HepG2 (cell line): ENCODE results near the gene SLC34A3. TPM values are rescaled to one million over a fixed set of nuclear protein-coding genes. Genes with fewer than 3 reads are reported as not detected.
A peak's percentile ranks its signal among the peaks of the same experiment; 100 is the strongest.

ENCODE experiments used
- BORCS8-MEF2B ChIP-seq: sonication (generic); formaldehyde crosslinking; IDR thresholded peaks from 2 replicates; pipeline ENCODE4 v1.8.0; 2022; ENCODE audit warnings: mild to moderate bottlenecking, missing genetic modification reagents
- KMT2A ChIP-seq: sonication (generic); formaldehyde crosslinking; IDR thresholded peaks from 2 replicates; pipeline ENCODE4 v1.4.0; 2020; ENCODE audit warnings: missing genetic modification reagents
- LCORL ChIP-seq, 2 experiments: fragments of 450-650 bp in 1 of 2; sonication (generic) in 1 of 2; formaldehyde crosslinking in 1 of 2; IDR thresholded peaks; 2 replicates each; pipeline versions ENCODE4 v1.5.0 to v1.6.1; 2017 to 2020; ENCODE audit warnings: antibody characterized with exemption in 1 of 2, missing genetic modification reagents in 1 of 2
- MIER3 ChIP-seq: IDR thresholded peaks from 2 replicates; pipeline ENCODE4 v1.6.1; 2016; ENCODE audit warnings: missing compliant biosample characterization, borderline replicate concordance
- RXRA ChIP-seq: sonication (generic); formaldehyde crosslinking; IDR thresholded peaks from 2 replicates; pipeline ENCODE4 v1.5.1; 2020; ENCODE audit warnings: missing genetic modification reagents
- RXRB ChIP-seq: IDR thresholded peaks from 2 replicates; pipeline ENCODE4 v1.6.1; 2016; ENCODE audit warnings: borderline replicate concordance, missing genetic modification reagents, missing compliant biosample characterization
- SIN3B ChIP-seq: fragments of 150-350 bp; IDR thresholded peaks from 2 replicates; pipeline ENCODE4 v1.6.1; 2014; ENCODE audit warnings: low read length
- SNAI1 ChIP-seq: sonication (generic); formaldehyde crosslinking; IDR thresholded peaks from 2 replicates; pipeline ENCODE4 v1.5.0; 2020; ENCODE audit warnings: mild to moderate bottlenecking, missing genetic modification reagents, borderline replicate concordance
- TP53 ChIP-seq: sonication (generic); formaldehyde crosslinking; conservative IDR thresholded peaks from 2 replicates; pipeline ENCODE4 v1.4.0; 2020; ENCODE audit warnings: missing genetic modification reagents
- ZBTB42 ChIP-seq: sonication (generic); formaldehyde crosslinking; IDR thresholded peaks from 2 replicates; pipeline ENCODE4 v1.5.0; 2020; ENCODE audit warnings: mild to moderate bottlenecking, missing genetic modification reagents
- ZNF251 ChIP-seq: sonication (generic); formaldehyde crosslinking; IDR thresholded peaks from 2 replicates; pipeline ENCODE4 v1.9.0; 2021; ENCODE audit warnings: mild to moderate bottlenecking, missing genetic modification reagents
- ZNF331 ChIP-seq: sonication (generic); formaldehyde crosslinking; IDR thresholded peaks from 2 replicates; pipeline ENCODE4 v1.4.0; 2020; ENCODE audit warnings: missing genetic modification reagents
- ZNF607 ChIP-seq: sonication (generic); formaldehyde crosslinking; IDR thresholded peaks from 2 replicates; pipeline ENCODE4 v1.5.1; 2020; ENCODE audit warnings: missing genetic modification reagents, mild to moderate bottlenecking, borderline replicate concordance
- ZNF788 ChIP-seq: sonication (generic); formaldehyde crosslinking; IDR thresholded peaks from 2 replicates; pipeline ENCODE4 v1.5.0; 2020; ENCODE audit warnings: mild to moderate bottlenecking, missing genetic modification reagents, borderline replicate concordance
- polyA plus RNA-seq, 8 experiments: library from polyadenylated mRNA; depleted of rRNA in 3 of 8; stranded (reverse) in 7 of 8; unstranded in 1 of 8; fragments of >200 nt; fragmentation: Illumina TruSeq in 4 of 8; extraction: Trizol in 4 of 8; gene quantifications; 2 replicates each; pipeline versions ENCODE4 v1.2.1 to v1.2.3, GENCODE V29; 2011 to 2016; ENCODE audit warnings: low read depth in 4 of 8, missing spikeins in 1 of 8, mixed read lengths in 1 of 8; ENCODE audit not compliant: insufficient read depth in 1 of 8
- total RNA-seq, 5 experiments: library from RNA; depleted of rRNA; stranded (reverse); fragments of >200 nt; fragmentation: Illumina TruSeq; extraction: Trizol; gene quantifications; 2 replicates each; pipeline ENCODE4 v1.2.3, GENCODE V29; 2016; ENCODE audit warnings: low read depth in 1 of 5
- TF ChIP-seq, protein P1 (sequence below): sonication (generic); formaldehyde crosslinking; IDR thresholded peaks from 2 replicates; pipeline ENCODE4 v1.8.0; 2022; ENCODE audit warnings: missing genetic modification reagents, mild to moderate bottlenecking, moderate library complexity, borderline replicate concordance
- TF ChIP-seq, protein P2 (sequence below): sonication (generic); formaldehyde crosslinking; IDR thresholded peaks from 2 replicates; pipeline ENCODE4 v1.5.0; 2020; ENCODE audit warnings: missing genetic modification reagents
- TF ChIP-seq, protein P3 (sequence below): sonication (generic); formaldehyde crosslinking; conservative IDR thresholded peaks from 2 replicates; pipeline ENCODE4 v1.4.0; 2020; ENCODE audit warnings: missing genetic modification reagents
- TF ChIP-seq, protein P4 (sequence below): sonication (generic); formaldehyde crosslinking; IDR thresholded peaks from 2 replicates; pipeline ENCODE4 v1.5.0; 2020; ENCODE audit warnings: missing genetic modification reagents, mild to moderate bottlenecking, borderline replicate concordance
- TF ChIP-seq, protein P5 (sequence below): sonication (generic); formaldehyde crosslinking; IDR thresholded peaks from 2 replicates; pipeline ENCODE4 v1.8.0; 2022; ENCODE audit warnings: mild to moderate bottlenecking, missing genetic modification reagents; ENCODE audit not compliant: insufficient replicate concordance

Gene SLC34A3
- total and polyA plus RNA-seq, 2 of the 13 experiments (the other 11 are each of a cell fraction or from before 2014, with no cell fraction given) = 0.07 to 1.0 TPM

DNA sequence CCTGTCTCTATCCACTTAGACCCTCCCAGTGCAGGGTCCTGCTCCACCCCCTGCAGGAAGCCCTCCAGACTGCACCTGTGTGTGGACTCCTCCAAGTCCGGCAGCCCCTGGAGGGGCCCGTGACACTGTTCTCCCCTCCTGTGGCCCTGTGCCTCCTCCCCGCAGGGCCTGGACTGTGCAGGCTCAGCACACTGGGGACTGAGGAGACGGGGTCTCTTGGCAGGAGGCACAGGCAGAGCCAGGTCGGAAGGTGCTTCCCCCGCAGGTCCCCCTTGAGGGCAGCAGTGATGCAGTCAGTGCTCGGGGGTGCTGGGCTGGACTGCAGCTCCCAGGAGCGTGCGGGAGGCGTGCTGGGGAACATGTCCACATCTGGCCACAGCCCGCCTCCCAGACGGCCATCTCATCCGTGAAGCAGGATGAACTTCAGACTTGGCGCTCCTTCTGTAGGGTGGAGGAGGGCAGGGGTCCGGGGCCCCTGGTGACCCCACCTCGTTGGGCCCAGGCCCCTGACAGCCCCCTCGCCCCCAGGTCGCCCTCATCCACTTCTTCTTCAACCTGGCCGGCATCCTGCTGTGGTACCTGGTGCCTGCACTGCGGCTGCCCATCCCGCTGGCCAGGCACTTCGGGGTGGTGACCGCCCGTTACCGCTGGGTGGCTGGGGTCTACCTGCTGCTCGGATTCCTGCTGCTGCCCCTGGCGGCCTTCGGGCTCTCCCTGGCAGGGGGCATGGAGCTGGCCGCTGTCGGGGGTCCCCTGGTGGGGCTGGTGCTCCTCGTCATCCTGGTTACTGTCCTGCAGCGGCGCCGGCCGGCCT lies 4.9 kb downstream of the SLC34A3 start (continued):
- TF ChIP-seq, protein P1, sequence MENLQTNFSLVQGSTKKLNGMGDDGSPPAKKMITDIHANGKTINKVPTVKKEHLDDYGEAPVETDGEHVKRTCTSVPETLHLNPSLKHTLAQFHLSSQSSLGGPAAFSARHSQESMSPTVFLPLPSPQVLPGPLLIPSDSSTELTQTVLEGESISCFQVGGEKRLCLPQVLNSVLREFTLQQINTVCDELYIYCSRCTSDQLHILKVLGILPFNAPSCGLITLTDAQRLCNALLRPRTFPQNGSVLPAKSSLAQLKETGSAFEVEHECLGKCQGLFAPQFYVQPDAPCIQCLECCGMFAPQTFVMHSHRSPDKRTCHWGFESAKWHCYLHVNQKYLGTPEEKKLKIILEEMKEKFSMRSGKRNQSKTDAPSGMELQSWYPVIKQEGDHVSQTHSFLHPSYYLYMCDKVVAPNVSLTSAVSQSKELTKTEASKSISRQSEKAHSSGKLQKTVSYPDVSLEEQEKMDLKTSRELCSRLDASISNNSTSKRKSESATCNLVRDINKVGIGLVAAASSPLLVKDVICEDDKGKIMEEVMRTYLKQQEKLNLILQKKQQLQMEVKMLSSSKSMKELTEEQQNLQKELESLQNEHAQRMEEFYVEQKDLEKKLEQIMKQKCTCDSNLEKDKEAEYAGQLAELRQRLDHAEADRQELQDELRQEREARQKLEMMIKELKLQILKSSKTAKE (CRISPR knock-in tag) = peak; percentile 56; the same call in 1 of the 2 replicates
- TF ChIP-seq SIN3B (no peak; the same call in 1 of the 2 replicates), BORCS8-MEF2B (CRISPR knock-in tag) (peak; percentile 23; the same call in 1 of the 2 replicates), TP53 (CRISPR knock-in tag) (no peak), ZBTB42 (CRISPR knock-in tag) (peak; percentile 91; the same call in 1 of the 2 replicates), MIER3 (CRISPR knock-in tag) (peak; percentile 25; the same call in 1 of the 2 replicates), RXRB (CRISPR knock-in tag) (peak; percentile 30; the same call in 1 of the 2 replicates), ZNF607 (peak; percentile 16; the same call in 1 of the 2 replicates), KMT2A (CRISPR knock-in tag) (no peak), ZNF788 (0 out of 2 replicates have a peak, but pooled peaks have one; percentile 19), ZNF331 (0 out of 2 replicates have a peak, but pooled peaks have one; percentile 18), RXRA (CRISPR knock-in tag) (peak; percentile 52; the same call in 1 of the 2 replicates), SNAI1 (peak; percentile 82; the same call in 1 of the 2 replicates), ZNF251 (CRISPR knock-in tag) (no peak), LCORL (IDR thresholded peaks at IDR 0.05) (no peak), LCORL (CRISPR knock-in tag; IDR thresholded peaks at IDR 0.05) (no peak; the same call in 1 of the 2 replicates)
- TF ChIP-seq, protein P2, sequence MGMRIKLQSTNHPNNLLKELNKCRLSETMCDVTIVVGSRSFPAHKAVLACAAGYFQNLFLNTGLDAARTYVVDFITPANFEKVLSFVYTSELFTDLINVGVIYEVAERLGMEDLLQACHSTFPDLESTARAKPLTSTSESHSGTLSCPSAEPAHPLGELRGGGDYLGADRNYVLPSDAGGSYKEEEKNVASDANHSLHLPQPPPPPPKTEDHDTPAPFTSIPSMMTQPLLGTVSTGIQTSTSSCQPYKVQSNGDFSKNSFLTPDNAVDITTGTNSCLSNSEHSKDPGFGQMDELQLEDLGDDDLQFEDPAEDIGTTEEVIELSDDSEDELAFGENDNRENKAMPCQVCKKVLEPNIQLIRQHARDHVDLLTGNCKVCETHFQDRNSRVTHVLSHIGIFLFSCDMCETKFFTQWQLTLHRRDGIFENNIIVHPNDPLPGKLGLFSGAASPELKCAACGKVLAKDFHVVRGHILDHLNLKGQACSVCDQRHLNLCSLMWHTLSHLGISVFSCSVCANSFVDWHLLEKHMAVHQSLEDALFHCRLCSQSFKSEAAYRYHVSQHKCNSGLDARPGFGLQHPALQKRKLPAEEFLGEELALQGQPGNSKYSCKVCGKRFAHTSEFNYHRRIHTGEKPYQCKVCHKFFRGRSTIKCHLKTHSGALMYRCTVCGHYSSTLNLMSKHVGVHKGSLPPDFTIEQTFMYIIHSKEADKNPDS (CRISPR knock-in tag) = 0 out of 2 replicates have a peak, but pooled peaks have one; percentile 23
- TF ChIP-seq, protein P3, sequence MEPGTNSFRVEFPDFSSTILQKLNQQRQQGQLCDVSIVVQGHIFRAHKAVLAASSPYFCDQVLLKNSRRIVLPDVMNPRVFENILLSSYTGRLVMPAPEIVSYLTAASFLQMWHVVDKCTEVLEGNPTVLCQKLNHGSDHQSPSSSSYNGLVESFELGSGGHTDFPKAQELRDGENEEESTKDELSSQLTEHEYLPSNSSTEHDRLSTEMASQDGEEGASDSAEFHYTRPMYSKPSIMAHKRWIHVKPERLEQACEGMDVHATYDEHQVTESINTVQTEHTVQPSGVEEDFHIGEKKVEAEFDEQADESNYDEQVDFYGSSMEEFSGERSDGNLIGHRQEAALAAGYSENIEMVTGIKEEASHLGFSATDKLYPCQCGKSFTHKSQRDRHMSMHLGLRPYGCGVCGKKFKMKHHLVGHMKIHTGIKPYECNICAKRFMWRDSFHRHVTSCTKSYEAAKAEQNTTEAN = 0 out of 2 replicates have a peak, but pooled peaks have one; percentile 38
- TF ChIP-seq, protein P4, sequence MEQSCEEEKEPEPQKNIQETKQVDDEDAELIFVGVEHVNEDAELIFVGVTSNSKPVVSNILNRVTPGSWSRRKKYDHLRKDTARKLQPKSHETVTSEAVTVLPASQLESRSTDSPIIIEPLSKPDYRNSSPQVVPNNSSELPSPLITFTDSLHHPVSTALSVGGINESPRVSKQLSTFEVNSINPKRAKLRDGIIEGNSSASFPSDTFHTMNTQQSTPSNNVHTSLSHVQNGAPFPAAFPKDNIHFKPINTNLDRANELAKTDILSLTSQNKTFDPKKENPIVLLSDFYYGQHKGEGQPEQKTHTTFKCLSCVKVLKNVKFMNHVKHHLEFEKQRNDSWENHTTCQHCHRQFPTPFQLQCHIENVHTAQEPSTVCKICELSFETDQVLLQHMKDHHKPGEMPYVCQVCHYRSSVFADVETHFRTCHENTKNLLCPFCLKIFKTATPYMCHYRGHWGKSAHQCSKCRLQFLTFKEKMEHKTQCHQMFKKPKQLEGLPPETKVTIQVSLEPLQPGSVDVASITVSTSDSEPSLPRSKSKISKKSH (CRISPR knock-in tag) = no peak
- TF ChIP-seq, protein P5, sequence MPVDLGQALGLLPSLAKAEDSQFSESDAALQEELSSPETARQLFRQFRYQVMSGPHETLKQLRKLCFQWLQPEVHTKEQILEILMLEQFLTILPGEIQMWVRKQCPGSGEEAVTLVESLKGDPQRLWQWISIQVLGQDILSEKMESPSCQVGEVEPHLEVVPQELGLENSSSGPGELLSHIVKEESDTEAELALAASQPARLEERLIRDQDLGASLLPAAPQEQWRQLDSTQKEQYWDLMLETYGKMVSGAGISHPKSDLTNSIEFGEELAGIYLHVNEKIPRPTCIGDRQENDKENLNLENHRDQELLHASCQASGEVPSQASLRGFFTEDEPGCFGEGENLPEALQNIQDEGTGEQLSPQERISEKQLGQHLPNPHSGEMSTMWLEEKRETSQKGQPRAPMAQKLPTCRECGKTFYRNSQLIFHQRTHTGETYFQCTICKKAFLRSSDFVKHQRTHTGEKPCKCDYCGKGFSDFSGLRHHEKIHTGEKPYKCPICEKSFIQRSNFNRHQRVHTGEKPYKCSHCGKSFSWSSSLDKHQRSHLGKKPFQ (CRISPR knock-in tag) = peak; percentile 67
